Motor neuron (in vitro differentiated cells): ENCODE results near the gene ATM. TPM values are rescaled to one million over a fixed set of nuclear protein-coding genes. Genes with fewer than 3 reads are reported as not detected.

Experiments
- ATAC-seq, 8 experiments: fragments of 200-7000 bp; cut with Tn5 transposase; replicated peaks in 6 of 8; 2 replicates each; pipeline ENCODE4 v1.8.0; 2021; ENCODE audit warnings: mild to moderate bottlenecking in 8 of 8, moderate library complexity in 8 of 8
- H3K27ac ChIP-seq, 2 donors: fragments of 250-450 bp; sonication (Bioruptor Pico); 2 replicates each; pipeline ENCODE4 v1.9.0; 2021; ENCODE audit warnings: antibody characterized with exemption in 2 of 2, mild to moderate bottlenecking in 2 of 2, moderate library complexity in 1 of 2
- H3K4me1 ChIP-seq, 2 donors: fragments of 250-450 bp; sonication (Bioruptor Pico); replicated peaks in 1 of 2; 2 replicates each; pipeline ENCODE4 v1.6.1; 2021; ENCODE audit warnings: antibody characterized with exemption in 2 of 2, mild to moderate bottlenecking in 2 of 2, moderate library complexity in 1 of 2
- H3K4me3 ChIP-seq, 5 donors: fragments of 250-450 bp; sonication (Bioruptor Pico); 2 replicates each; pipeline ENCODE4 v1.9.0; 2021; ENCODE audit warnings: antibody characterized with exemption in 5 of 5, mild to moderate bottlenecking in 5 of 5, moderate library complexity in 4 of 5
- WGBS, 10 experiments: fragments of 450-650 bp; shearing (Covaris generic); methylation state at CpG; one replicate each; pipeline ENCODE4 v1.0.0; 2022; 5-methylcytosine and 5-hydroxymethylcytosine counted together
- in situ Hi-C, 9 experiments: fragments of 400-800 bp; cut with MboI; loops; one replicate each; pipeline ENCODE4 v1.15.0; 2021; ENCODE audit warnings: low sequenced_read_pairs in 9 of 9, low pct_unique_long_range_greater_than_20kb in 2 of 9; ENCODE audit not compliant: unreplicated experiment in 9 of 9
- total RNA-seq, 8 experiments: library from RNA; unstranded; fragments of 300-600 nt; gene quantifications; 2 replicates each; pipeline versions ENCODE4 v1.2.3 to v1.2.4, GENCODE V29; 2022

ATM gene
- total RNA-seq = 100 to 1,000 TPM in 1 of 8 experiments, 10 to 100 TPM in 7; 41.2 to 132 (median 59.1) TPM

- Histone ChIP-seq H3K4me3 (peak within 1 kb of the TSS; percentile 66 to 93 (median 76)), H3K4me1 (peaks cover 3 to 21% of the 10 kb centered on the region in 2 donors), H3K27ac (peak within 1 kb of the TSS; percentile 82 to 92)
- peak; percentile 80 to 94 (median 92) for ATAC-seq
- in situ Hi-C loops = no loop called here
- WGBS, 10 experiments = 0 to 8% (median 0%) methylated on average over 2 to 5 of the region's 70 CpGs; no CpG with 5 or more reads in 6 of the 10 experiments
Measured at GRCh38 chr11:108222574-108223347, at the start of gene ATM, which contains the start of gene NPAT. Gene ATM, plus strand, starts transcription at chr11:108223067. Its CDS starts 4,558 bp downstream, at chr11:108227625. Gene NPAT, minus strand, starts transcription at chr11:108222638. Its CDS starts 102 bp downstream, at chr11:108222536.

- WGBS, 10 experiments = 83 to 100% (median 100%) methylated on average over 1 to 5 of the region's 5 CpGs; no CpG with 5 or more reads in 2 of the 10 experiments
- no peaks in the 10 kb centered on the region for H3K4me1 ChIP-seq
- no peak for ATAC-seq
- H3K4me3 ChIP-seq = no peak overlapping the region
- H3K27ac ChIP-seq = no peak overlapping the region
- in situ Hi-C loops = no loop called here
Measured at GRCh38 chr11:108177570-108177969, 45.3 kb upstream of the ATM start.

- no peak overlapping the region for H3K27ac ChIP-seq
- no peak overlapping the region for H3K4me3 ChIP-seq
- ATAC-seq = no peak
- H3K4me1 ChIP-seq = no peaks in the 10 kb centered on the region
- in situ Hi-C loops = no loop called here
Measured at GRCh38 chr11:108193725-108194124, 29.1 kb upstream of the ATM start.

- no peak overlapping the region for H3K4me3 ChIP-seq
- ATAC-seq = no peak
- in situ Hi-C loops = no loop called here
- WGBS, 10 experiments = 87 to 100% (median 97%) methylated on average over 2 to 3 of the region's 3 CpGs
- H3K4me1 ChIP-seq = no peaks in the 10 kb centered on the region
- H3K27ac ChIP-seq = no peak overlapping the region
Measured at GRCh38 chr11:108196901-108197300, 26.0 kb upstream of the ATM start.

GRCh38 chr11:108197351-108197750 lies 25.5 kb upstream of the ATM start:
- in situ Hi-C loops = no loop called here
- Histone ChIP-seq H3K27ac (no peak overlapping the region), H3K4me3 (no peak overlapping the region), H3K4me1 (no peaks in the 10 kb centered on the region)
- no peak for ATAC-seq

- in situ Hi-C loops = no loop called here
- H3K27ac ChIP-seq = no peak overlapping the region
- H3K4me1 ChIP-seq = no peaks in the 10 kb centered on the region
- WGBS, 10 experiments = 73 to 100% (median 100%) methylated on average over 1 to 7 of the region's 8 CpGs; no CpG with 5 or more reads in 5 of the 10 experiments
- no peak for ATAC-seq
- no peak overlapping the region for H3K4me3 ChIP-seq
Measured at GRCh38 chr11:108198833-108199232, 24.0 kb upstream of the ATM start.

- no peaks in the 10 kb centered on the region for H3K4me1 ChIP-seq
- WGBS, 10 experiments = 70 to 100% (median 86%) methylated on average over 1 to 10 of the region's 12 CpGs; no CpG with 5 or more reads in 3 of the 10 experiments
- in situ Hi-C loops = no loop called here
- no peak overlapping the region for H3K27ac ChIP-seq
- no peak overlapping the region for H3K4me3 ChIP-seq
- peak in 3 of 8 experiments; percentile 29 to 91 (median 91) for ATAC-seq
Measured at GRCh38 chr11:108199446-108200321, 23.2 kb upstream of the ATM start.

- no peaks in the 10 kb centered on the region for H3K4me1 ChIP-seq
- in situ Hi-C loops = no loop called here
- ATAC-seq = no peak
- no peak overlapping the region for H3K27ac ChIP-seq
- 17 to 100% (median 100%) methylated on average over 1 to 2 of the region's 2 CpGs; no CpG with 5 or more reads in 2 of the 10 experiments for WGBS, 10 experiments
- H3K4me3 ChIP-seq = no peak overlapping the region
Measured at GRCh38 chr11:108203075-108203474, 19.8 kb upstream of the ATM start.

GRCh38 chr11:108204376-108204775 lies 18.5 kb upstream of the ATM start:
- Histone ChIP-seq H3K4me1 (no peaks in the 10 kb centered on the region), H3K27ac (no peak overlapping the region), H3K4me3 (no peak overlapping the region)
- ATAC-seq = no peak
- 94 to 100% (median 100%) methylated on average over 1 to 8 of the region's 9 CpGs; no CpG with 5 or more reads in 1 of the 10 experiments for WGBS, 10 experiments
- in situ Hi-C loops = no loop called here

GRCh38 chr11:108204929-108205499 lies 17.9 kb upstream of the ATM start:
- in situ Hi-C loops = no loop called here
- Histone ChIP-seq H3K4me3 (no peak overlapping the region), H3K4me1 (no peaks in the 10 kb centered on the region), H3K27ac (no peak overlapping the region)
- WGBS, 10 experiments = 60 to 100% (median 96%) methylated on average over 2 to 4 of the region's 4 CpGs
- ATAC-seq = no peak

GRCh38 chr11:108206171-108206570 lies 16.7 kb upstream of the ATM start:
- no peak for ATAC-seq
- WGBS, 10 experiments = 96 to 100% (median 100%) methylated on average over 1 to 4 of the region's 6 CpGs; no CpG with 5 or more reads in 4 of the 10 experiments

GRCh38 chr11:108206969-108207682 lies 15.7 kb upstream of the ATM start:
- Histone ChIP-seq H3K4me3 (no peak overlapping the region), H3K4me1 (no peaks in the 10 kb centered on the region), H3K27ac (no peak overlapping the region)
- in situ Hi-C loops = no loop called here
- 100% methylated on average over 1 to 3 of the region's 8 CpGs; no CpG with 5 or more reads in 6 of the 10 experiments for WGBS, 10 experiments
- ATAC-seq = no peak

More at GRCh38 chr11:108206171-108206570, 16.7 kb upstream of the ATM start:
- Histone ChIP-seq H3K4me3 (no peak overlapping the region), H3K27ac (no peak overlapping the region), H3K4me1 (no peaks in the 10 kb centered on the region)
- in situ Hi-C loops = no loop called here
